Stimulated activated CD4-positive, alpha-beta T cell treated with anti-CD3 and anti-CD28 coated beads, Interleukin-1b, Interleukin-23, amount 100 ng/mL, for 4 hours (primary cell): ENCODE data around the gene BNC2.
"Not testable (repeated sequence)": the region's sequence is repeated elsewhere in the genome, so short reads cannot be mapped to it uniquely, and the experiment has no call there.

ENCODE experiments used
- DNase-seq, 2 donors: peaks; one replicate each; pipeline ENCODE4 v3.0.0-alpha.2; 2020; ENCODE audit warnings: low read depth in 2 of 2

Gene BNC2

GRCh38 chr9:16542290-16542689, 328.2 kb downstream of the BNC2 start:
- no peak for DNase-seq

GRCh38 chr9:16540743-16541613, 329.5 kb downstream of the BNC2 start:
- DNase-seq = no peak

GRCh38 chr9:16539626-16540025, 330.8 kb downstream of the BNC2 start:
- not testable (repeated sequence) for DNase-seq

GRCh38 chr9:16535555-16535954, 334.9 kb downstream of the BNC2 start:
- DNase-seq = no peak

GRCh38 chr9:16532681-16533450, 337.6 kb downstream of the BNC2 start:
- no peak for DNase-seq

GRCh38 chr9:16532272-16532671, 338.2 kb downstream of the BNC2 start:
- DNase-seq = no peak

GRCh38 chr9:16530669-16531642, 339.5 kb downstream of the BNC2 start:
- no peak for DNase-seq

GRCh38 chr9:16527573-16527972, 342.9 kb downstream of the BNC2 start:
- no peak for DNase-seq

- no peak for DNase-seq
Measured at GRCh38 chr9:16526380-16526779, 344.1 kb downstream of the BNC2 start.

GRCh38 chr9:16524823-16525222, 345.6 kb downstream of the BNC2 start:
- DNase-seq = no peak

GRCh38 chr9:16524078-16524477, 346.4 kb downstream of the BNC2 start:
- DNase-seq = no peak

- no peak for DNase-seq
Measured at GRCh38 chr9:16521868-16522411, 348.5 kb downstream of the BNC2 start.

- DNase-seq = no peak
Measured at GRCh38 chr9:16519001-16519400, 351.5 kb downstream of the BNC2 start.

GRCh38 chr9:16516891-16517290, 353.6 kb downstream of the BNC2 start:
- DNase-seq = no peak

- DNase-seq = no peak
Measured at GRCh38 chr9:16515879-16516301, 354.6 kb downstream of the BNC2 start.

GRCh38 chr9:16515207-16515606, 355.3 kb downstream of the BNC2 start:
- DNase-seq = no peak

- no peak for DNase-seq
Measured at GRCh38 chr9:16514131-16514530, 356.3 kb downstream of the BNC2 start.

- DNase-seq = no peak
Measured at GRCh38 chr9:16512281-16512680, 358.2 kb downstream of the BNC2 start.

GRCh38 chr9:16510482-16510881, 360.0 kb downstream of the BNC2 start:
- no peak for DNase-seq

GRCh38 chr9:16509997-16510396, 360.5 kb downstream of the BNC2 start:
- no peak for DNase-seq

- DNase-seq = no peak
Measured at GRCh38 chr9:16505199-16505598, 365.3 kb downstream of the BNC2 start.
